Putamen (tissue), 1 donor: ENCODE measurements around the gene COX7A2.
A peak's percentile ranks its signal among the peaks of the same experiment; 100 is the strongest.

Experiments used
- DNase-seq: peaks from one replicate; pipeline ENCODE4 v3.0.0-alpha.2; 2016; ENCODE audit warnings: low spot score

Gene COX7A2, protein sequence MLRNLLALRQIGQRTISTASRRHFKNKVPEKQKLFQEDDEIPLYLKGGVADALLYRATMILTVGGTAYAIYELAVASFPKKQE

GRCh38 chr6:75243333-75244062, at the start of gene COX7A2:
Gene COX7A2, minus strand, starts transcription at chr6:75243801. Its CDS starts 67 bp downstream, at chr6:75243734.
- DNase-seq: peak; percentile 98

DNA sequence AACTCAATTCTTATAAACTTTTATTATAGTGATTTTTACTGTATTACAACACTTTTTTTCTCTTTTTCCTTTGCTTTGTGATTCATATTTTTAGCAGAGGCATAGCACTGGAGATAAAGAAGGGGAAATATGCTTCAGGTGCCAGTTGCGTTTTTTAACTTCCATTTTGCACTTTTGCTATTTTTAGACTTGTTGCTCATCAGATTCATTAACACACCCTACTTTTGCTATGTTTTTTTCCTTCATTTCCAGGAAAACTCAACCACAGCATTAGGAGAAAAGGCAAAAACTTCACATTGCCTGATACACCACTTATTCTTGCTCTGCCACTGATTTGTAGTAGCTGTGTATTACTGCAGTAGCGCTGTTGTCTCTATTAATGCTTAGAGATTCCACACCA, 49.0 kb upstream of the COX7A2 start:
- DNase-seq: no peak

DNA sequence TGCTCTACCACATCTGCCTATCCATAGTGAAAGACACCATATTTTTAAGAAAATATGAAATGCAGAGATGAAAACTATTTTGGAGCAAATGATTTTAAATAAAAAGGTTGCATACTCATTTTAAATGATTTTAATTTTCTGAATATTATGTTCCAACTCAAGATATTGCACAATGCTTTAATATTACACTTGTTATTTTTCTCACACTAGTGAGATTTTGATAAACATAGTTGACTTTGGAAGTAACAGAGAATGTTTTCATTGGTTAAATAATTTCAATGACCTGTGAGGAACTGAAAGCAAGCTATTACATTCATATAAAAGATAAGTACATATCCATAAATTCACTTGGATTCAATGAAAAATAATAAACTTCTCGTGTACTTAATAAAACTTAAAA, 48.1 kb upstream of the COX7A2 start:
- DNase-seq: no peak

DNA sequence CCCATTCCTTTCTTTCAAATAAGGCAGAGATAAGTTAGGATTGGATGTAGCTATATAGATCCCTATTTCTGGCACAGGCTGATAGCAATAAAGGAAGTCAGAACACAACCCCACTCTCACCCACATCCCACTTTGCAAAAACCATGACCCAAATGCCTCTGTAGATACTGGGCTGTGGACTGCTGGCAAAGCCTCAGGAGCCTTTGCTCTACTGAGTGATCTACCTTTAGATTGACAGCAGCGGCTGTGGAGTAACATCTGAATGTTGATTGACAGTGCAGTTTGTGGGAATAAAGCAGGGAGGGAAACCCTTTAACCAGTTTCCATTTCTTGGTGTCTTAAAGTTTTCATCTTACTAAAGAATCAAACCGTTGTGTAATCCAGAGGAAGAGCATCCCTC, 47.7 kb upstream of the COX7A2 start:
- peak; percentile 23 for DNase-seq

- DNase-seq: peak; percentile 91
Measured at GRCh38 chr6:75290136-75290945, 46.7 kb upstream of the COX7A2 start.

- no peak for DNase-seq
Measured at GRCh38 chr6:75288023-75288422, 44.4 kb upstream of the COX7A2 start.

DNA sequence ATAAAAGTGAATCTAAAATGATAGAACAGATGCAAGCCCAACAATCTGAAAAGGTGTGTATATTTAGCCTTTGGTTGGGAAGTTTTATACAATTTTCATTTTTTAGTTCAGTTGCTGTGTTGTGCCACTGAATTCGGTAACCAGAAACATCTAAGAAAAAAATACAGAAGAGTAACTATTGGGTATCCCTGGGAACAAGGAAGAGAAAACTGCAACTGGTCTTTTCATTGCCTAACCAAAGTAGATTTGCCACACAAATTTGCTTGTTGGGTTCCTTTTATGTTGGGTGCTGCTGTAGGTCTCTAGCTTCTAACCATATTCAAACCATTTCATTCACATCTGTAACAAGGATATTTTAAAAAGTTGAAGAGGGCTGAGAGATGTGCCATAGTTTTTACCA, 43.8 kb upstream of the COX7A2 start:
- DNase-seq: no peak

- no peak for DNase-seq
Measured at GRCh38 chr6:75286955-75287354, 43.4 kb upstream of the COX7A2 start.

DNA sequence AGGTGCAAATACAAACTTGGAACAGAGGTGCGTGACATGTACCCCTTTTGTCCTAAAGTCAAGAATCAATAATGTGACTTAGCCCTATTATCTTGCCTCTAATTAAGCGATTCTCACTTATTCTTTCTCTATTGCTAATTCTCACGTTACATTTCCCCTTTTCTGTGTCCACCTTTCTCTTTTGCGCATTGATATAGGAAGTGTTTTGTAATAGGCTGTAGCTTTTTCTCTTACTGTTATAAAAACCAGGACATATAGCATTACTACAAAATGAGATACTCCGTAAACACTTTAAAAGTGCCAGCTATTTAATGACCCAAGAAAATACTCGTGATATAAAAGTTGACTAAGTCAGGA, 41.7 kb upstream of the COX7A2 start:
- DNase-seq: no peak

GRCh38 chr6:75284632-75285282, 41.2 kb upstream of the COX7A2 start, which contains the start of gene TMEM30A:
Gene TMEM30A, minus strand, starts transcription at chr6:75284792. Its CDS starts 154 bp downstream, at chr6:75284638.
- peak; percentile 99 for DNase-seq

- DNase-seq: no peak
Measured at GRCh38 chr6:75283907-75284631, 40.5 kb upstream of the COX7A2 start.

DNA sequence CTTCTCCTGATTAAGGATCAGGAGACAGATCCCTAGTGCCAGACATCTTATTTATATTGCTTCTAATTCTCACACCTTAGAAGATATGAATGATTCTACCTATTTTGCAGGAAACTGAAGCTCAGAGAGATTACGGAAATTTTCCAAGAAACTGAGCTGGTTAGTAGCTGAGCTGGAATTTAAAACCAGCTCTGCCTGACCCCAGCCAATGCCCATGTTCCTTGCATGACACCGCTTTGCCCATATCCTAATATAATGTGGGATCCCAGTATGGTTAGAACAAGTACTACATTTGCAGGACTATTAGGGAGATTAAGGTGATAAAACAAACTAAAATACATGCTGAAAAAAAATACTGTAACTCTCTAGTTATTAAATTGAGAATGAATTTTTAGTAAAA, 39.1 kb upstream of the COX7A2 start:
- no peak for DNase-seq

GRCh38 chr6:75281653-75282052, 38.1 kb upstream of the COX7A2 start:
- no peak for DNase-seq

- no peak for DNase-seq
Measured at GRCh38 chr6:75280131-75280855, 36.7 kb upstream of the COX7A2 start.

DNA sequence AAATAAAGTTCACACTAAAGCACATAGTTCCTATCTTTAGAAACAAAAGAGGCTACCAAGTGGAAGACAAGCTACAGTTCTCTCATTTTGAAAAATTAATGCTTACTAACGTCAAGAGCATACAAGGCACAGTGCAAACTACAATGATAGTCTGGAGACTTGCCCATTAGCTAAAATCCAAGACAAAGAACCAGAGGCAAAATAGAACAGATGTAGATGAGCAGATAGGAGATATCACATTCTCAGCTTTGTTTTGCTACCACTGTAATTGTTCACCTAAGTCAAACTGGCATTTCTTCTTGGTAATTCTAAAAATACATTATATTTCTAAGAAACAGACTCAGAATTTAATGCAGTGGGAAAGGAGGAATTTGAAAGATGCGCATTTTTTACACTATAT, 35.8 kb upstream of the COX7A2 start:
- DNase-seq: no peak

GRCh38 chr6:75278474-75279077, 35.0 kb upstream of the COX7A2 start:
- DNase-seq: no peak

DNA sequence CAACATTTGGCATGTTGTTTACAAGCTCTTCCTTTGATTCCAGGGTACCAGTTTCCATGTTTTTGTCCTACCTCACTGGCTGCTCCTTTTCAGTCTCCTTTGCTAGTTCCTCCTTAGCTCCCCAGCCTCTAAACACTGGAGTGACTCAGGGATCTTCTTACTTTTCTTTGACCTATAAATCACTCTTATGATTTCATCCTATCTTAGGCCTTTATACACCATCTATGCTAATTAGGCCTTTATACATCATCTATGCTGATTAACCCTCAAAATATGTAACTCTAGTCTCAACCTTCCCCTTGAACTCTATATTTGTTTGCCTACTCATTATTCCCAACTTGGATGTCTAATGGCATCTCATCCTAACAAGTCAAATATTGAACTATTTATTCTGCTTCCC, 31.5 kb upstream of the COX7A2 start:
- no peak for DNase-seq

DNA sequence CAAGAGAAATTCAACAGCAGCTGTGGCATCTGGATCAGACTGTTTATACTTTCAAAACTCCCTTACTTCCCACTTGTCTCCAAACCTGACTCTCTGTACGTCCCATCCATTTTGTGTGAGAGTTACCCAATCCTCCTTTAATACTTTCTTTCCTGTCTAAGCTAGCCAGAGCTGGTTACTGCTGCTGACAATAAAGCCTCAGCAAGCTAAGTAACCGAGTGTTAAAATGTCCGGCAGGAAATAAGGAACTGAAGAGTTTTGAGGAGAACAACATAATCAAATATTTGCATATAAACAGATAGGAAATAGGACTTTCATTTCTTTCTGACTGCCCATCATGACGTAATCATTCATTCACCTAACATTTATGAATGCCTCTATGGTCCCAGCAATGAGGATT, 29.4 kb upstream of the COX7A2 start:
- no peak for DNase-seq

- no peak for DNase-seq
Measured at GRCh38 chr6:75272145-75272840, 28.7 kb upstream of the COX7A2 start.

DNA sequence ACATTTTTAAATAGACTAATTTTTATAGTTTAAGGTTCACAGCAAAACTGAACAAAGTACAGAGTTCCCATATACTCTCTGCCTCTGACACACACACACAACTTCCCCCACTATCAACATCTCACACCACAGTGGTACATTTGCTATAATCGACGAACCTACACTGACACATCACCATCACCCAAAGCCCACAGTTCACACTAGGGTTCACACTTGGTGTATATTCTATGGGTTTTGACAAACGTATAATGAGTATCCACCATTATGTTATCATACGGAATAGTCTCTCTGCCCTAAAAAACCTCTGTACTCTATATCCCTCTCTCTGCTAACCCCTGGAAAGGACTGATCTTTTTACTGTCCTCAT, 25.4 kb upstream of the COX7A2 start:
- no peak for DNase-seq
